ENCODE results near the gene CALM1. TPM values are rescaled to one million over a fixed set of nuclear protein-coding genes. Genes with fewer than 3 reads are reported as not detected.

CALM1 gene
- total RNA-seq (341 and 405 TPM in 2 replicates), polyA plus RNA-seq (859 and 862 TPM in 2 replicates)

DNA sequence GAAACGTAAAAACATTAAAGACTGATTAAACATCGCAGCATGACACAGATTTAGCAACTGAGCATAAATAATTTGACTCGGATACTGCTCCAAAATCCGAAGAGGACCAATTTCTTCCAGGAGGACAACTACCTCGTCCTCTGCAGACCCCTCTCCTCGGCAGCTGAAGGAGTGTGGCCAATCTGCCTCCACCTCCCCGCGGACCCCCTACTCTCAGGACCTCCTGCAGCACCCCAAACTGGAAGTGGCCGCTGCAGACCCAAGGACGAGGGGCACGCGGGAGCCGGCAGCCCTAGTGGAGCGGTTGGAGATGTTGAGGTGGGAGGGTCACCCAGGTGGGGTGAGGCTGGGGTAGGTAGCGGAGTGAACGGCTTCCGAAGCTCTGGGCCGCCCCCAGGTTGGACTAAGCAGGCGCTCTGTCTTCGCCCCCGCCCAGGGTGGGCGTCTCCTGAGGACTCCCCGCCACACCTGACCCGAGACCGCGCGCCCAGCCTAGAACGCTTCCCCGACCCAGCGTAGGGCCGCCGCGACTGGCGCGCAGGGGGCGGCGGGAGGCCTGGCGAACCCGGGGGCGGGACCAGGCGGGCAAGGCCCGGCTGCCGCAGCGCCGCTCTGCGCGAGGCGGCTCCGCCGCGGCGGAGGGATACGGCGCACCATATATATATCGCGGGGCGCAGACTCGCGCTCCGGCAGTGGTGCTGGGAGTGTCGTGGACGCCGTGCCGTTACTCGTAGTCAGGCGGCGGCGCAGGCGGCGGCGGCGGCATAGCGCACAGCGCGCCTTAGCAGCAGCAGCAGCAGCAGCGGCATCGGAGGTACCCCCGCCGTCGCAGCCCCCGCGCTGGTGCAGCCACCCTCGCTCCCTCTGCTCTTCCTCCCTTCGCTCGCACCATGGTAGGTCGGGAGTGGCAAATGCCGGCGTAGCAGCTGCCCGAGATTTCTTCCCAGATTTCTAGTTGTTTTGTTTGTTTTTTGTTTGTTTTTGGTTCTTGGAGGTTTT, at the start of gene CALM1:
CALM1 (plus strand) TSS at position 689 of the 999 bp plus-strand sequence; CDS start at position 891, 202 bp downstream.
- Histone ChIP-seq H4K20me1 (ENCODE audit: insufficient read depth, poor library complexity, severe bottlenecking) (peaks cover 43% of the 10 kb centered on the region), H2AFZ (peak within 1 kb of the TSS; percentile 97), H3K4me3 (peak within 1 kb of the TSS; percentile 85), H3K36me3 (replicated peaks; ENCODE audit: insufficient read depth, low read depth) (no peaks in the 10 kb centered on the region), H3K27me3 (no peaks in the 10 kb centered on the region), H3K9me2 (replicated peaks; ENCODE audit: insufficient read depth) (no peaks in the 10 kb centered on the region), H3K4me2 (peak within 1 kb of the TSS; percentile 95), H3K79me2 (peaks cover 45% of the 10 kb centered on the region), H3K27ac (peak within 1 kb of the TSS; percentile 76), H3K4me1 (ENCODE audit: insufficient read depth) (peaks cover 9% of the 10 kb centered on the region), H3K9me3 (ENCODE audit: low read depth) (no peaks in the 10 kb centered on the region)
- WGBS (ENCODE audit: low lambda C conversion rate, missing lambda C conversion rate): 2% methylated on average over 63 of the region's 89 CpGs
- no peak for TF ChIP-seq EZH2phosphoT487 (IDR thresholded peaks at IDR 0.05; ENCODE audit: low read depth, severe bottlenecking, unreplicated experiment)
- TF ChIP-seq, protein P1, sequence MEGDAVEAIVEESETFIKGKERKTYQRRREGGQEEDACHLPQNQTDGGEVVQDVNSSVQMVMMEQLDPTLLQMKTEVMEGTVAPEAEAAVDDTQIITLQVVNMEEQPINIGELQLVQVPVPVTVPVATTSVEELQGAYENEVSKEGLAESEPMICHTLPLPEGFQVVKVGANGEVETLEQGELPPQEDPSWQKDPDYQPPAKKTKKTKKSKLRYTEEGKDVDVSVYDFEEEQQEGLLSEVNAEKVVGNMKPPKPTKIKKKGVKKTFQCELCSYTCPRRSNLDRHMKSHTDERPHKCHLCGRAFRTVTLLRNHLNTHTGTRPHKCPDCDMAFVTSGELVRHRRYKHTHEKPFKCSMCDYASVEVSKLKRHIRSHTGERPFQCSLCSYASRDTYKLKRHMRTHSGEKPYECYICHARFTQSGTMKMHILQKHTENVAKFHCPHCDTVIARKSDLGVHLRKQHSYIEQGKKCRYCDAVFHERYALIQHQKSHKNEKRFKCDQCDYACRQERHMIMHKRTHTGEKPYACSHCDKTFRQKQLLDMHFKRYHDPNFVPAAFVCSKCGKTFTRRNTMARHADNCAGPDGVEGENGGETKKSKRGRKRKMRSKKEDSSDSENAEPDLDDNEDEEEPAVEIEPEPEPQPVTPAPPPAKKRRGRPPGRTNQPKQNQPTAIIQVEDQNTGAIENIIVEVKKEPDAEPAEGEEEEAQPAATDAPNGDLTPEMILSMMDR (IDR thresholded peaks at IDR 0.05; ENCODE audit: poor library complexity): no peak
- no peak for TF ChIP-seq EZH2 (IDR thresholded peaks at IDR 0.05; ENCODE audit: borderline replicate concordance)
- peak; percentile 96 for DNase-seq (ENCODE audit: low spot score)

DNA sequence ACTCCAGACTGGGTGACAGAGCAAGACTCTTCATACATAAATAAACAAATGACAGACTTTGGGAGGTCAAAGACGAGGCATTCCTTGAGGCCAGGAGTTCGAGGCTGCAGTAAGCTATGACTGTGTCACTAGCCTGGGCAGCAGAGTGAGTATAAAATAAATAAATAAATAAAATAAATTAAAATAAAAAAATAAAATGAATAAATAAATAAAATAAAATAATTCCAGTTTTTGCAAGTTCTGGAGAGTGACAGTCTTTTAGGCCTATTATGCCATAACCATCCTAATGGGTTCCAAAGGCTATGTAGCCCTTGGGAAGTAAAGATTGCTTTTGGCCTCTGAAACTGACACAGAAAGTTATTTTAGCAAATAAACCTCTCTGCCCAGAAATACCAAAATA, 48.6 kb upstream of the CALM1 start:
- Histone ChIP-seq H4K20me1 (ENCODE audit: insufficient read depth, poor library complexity, severe bottlenecking) (no peaks in the 10 kb centered on the region), H3K27me3 (no peaks in the 10 kb centered on the region), H3K4me3 (no peak overlapping the region), H3K27ac (no peak overlapping the region), H3K4me2 (no peak overlapping the region), H3K9me3 (ENCODE audit: low read depth) (no peaks in the 10 kb centered on the region), H2AFZ (no peak overlapping the region), H3K4me1 (ENCODE audit: insufficient read depth) (no peaks in the 10 kb centered on the region), H3K36me3 (replicated peaks; ENCODE audit: insufficient read depth, low read depth) (no peaks in the 10 kb centered on the region), H3K9me2 (replicated peaks; ENCODE audit: insufficient read depth) (no peaks in the 10 kb centered on the region), H3K79me2 (no peaks in the 10 kb centered on the region)
- 88% methylated on average over 2 of the region's 2 CpGs for WGBS (ENCODE audit: low lambda C conversion rate, missing lambda C conversion rate)
- TF ChIP-seq EZH2 (IDR thresholded peaks at IDR 0.05; ENCODE audit: borderline replicate concordance) (no peak), EZH2phosphoT487 (IDR thresholded peaks at IDR 0.05; ENCODE audit: low read depth, severe bottlenecking, unreplicated experiment) (no peak)
- TF ChIP-seq, protein P1 (IDR thresholded peaks at IDR 0.05; ENCODE audit: poor library complexity): no peak
- DNase-seq (ENCODE audit: low spot score): no peak

DNA sequence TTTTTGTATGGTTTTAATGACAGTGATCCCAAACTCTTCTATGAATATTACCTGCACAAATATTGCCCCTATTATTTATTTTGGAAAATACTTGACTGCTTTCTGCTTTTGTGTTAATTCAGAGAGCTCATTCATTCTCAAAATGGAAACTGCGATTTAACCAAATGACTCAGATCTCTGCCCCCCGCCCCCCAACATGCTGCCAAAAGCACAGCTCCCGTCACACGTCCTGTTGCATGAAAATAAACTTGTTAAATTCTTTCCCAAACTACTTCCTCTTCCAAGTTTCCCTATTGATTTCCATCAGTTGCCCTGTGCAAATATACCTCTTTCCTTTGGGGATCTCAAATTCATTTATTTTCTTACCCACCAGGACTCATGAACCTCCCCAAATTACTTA, 47.1 kb upstream of the CALM1 start:
- no peaks in the 10 kb centered on the region for H4K20me1 ChIP-seq (ENCODE audit: insufficient read depth, poor library complexity, severe bottlenecking)
- TF ChIP-seq EZH2 (IDR thresholded peaks at IDR 0.05; ENCODE audit: borderline replicate concordance): no peak
- TF ChIP-seq, protein P1 (IDR thresholded peaks at IDR 0.05; ENCODE audit: poor library complexity): no peak
- TF ChIP-seq EZH2phosphoT487 (IDR thresholded peaks at IDR 0.05; ENCODE audit: low read depth, severe bottlenecking, unreplicated experiment): no peak
- H3K27ac ChIP-seq: no peak overlapping the region
- H3K4me3 ChIP-seq: no peak overlapping the region
- no peaks in the 10 kb centered on the region for H3K27me3 ChIP-seq
- no peaks in the 10 kb centered on the region for H3K4me1 ChIP-seq (ENCODE audit: insufficient read depth)
- H3K36me3 ChIP-seq (replicated peaks; ENCODE audit: insufficient read depth, low read depth): no peaks in the 10 kb centered on the region
- 71% methylated on average over 4 of the region's 4 CpGs for WGBS (ENCODE audit: low lambda C conversion rate, missing lambda C conversion rate)
- no peak overlapping the region for H2AFZ ChIP-seq
- H3K4me2 ChIP-seq: no peak overlapping the region
- H3K79me2 ChIP-seq: no peaks in the 10 kb centered on the region
- no peaks in the 10 kb centered on the region for H3K9me2 ChIP-seq (replicated peaks; ENCODE audit: insufficient read depth)
- no peaks in the 10 kb centered on the region for H3K9me3 ChIP-seq (ENCODE audit: low read depth)
- no peak for DNase-seq (ENCODE audit: low spot score)

Data from hepatocyte (in vitro differentiated cells).